G401 (cell line): ENCODE results near the gene SLC36A4. TPM values are rescaled to one million over a fixed set of nuclear protein-coding genes. Genes with fewer than 3 reads are reported as not detected.
"Not testable (repeated sequence)": the region's sequence is repeated elsewhere in the genome, so short reads cannot be mapped to it uniquely, and the experiment has no call there.

Experiments used
- DNase-seq: peaks from one replicate; pipeline ENCODE4 v3.0.0-alpha.2; 2015; ENCODE audit warnings: low spot score
- in situ Hi-C: cut with HindIII; loops from 2 replicates; pipeline ENCODE4 v1.10.0; 2016; ENCODE audit warnings: low sequenced_read_pairs, mixed read lengths
- total RNA-seq: library from RNA; depleted of rRNA; stranded (reverse); fragments of >200 nt; shearing (Covaris generic); gene quantifications from 2 replicates; pipeline ENCODE4 v1.2.3, GENCODE V29; 2014; rRNA removed

SLC36A4 gene
- 9.5 and 16.0 TPM in 2 replicates for total RNA-seq

GRCh38 chr11:93197380-93198214 lies at the start of gene SLC36A4:
TSS of gene SLC36A4 (minus strand) at chr11:93197991. CDS start at chr11:93197832, 159 bp downstream.
- DNase-seq: peak; percentile 92
- in situ Hi-C loops: no loop called here

GRCh38 chr11:93246790-93247189 lies 49.0 kb upstream of the SLC36A4 start:
- DNase-seq, in situ Hi-C loops: not testable (repeated sequence)

GRCh38 chr11:93244018-93244417 lies 46.2 kb upstream of the SLC36A4 start:
- in situ Hi-C loops: no loop called here
- DNase-seq: no peak

- in situ Hi-C loops: no loop called here
- DNase-seq: no peak
These were observed 42.2 kb upstream of the SLC36A4 start for GRCh38 chr11:93239966-93240365.

GRCh38 chr11:93238956-93239355 lies 41.2 kb upstream of the SLC36A4 start:
- in situ Hi-C loops: no loop called here
- DNase-seq: no peak

GRCh38 chr11:93236741-93237675 lies 39.2 kb upstream of the SLC36A4 start:
- in situ Hi-C loops: no loop called here

GRCh38 chr11:93234602-93235207 lies 36.9 kb upstream of the SLC36A4 start:
- in situ Hi-C loops: no loop called here

More at GRCh38 chr11:93236741-93237675, 39.2 kb upstream of the SLC36A4 start:
- DNase-seq: peak; percentile 24

GRCh38 chr11:93229876-93230275 lies 32.1 kb upstream of the SLC36A4 start:
- in situ Hi-C loops: no loop called here
- DNase-seq: no peak

More at GRCh38 chr11:93234602-93235207, 36.9 kb upstream of the SLC36A4 start:
- DNase-seq: peak; percentile 84

- DNase-seq: peak; percentile 59
- in situ Hi-C loops: no loop called here
These were observed 27.9 kb upstream of the SLC36A4 start for GRCh38 chr11:93225662-93226061.

GRCh38 chr11:93221539-93221938 lies 23.7 kb upstream of the SLC36A4 start:
- in situ Hi-C loops: no loop called here
- DNase-seq: no peak

GRCh38 chr11:93220078-93220477 lies 22.3 kb upstream of the SLC36A4 start:
- no peak for DNase-seq
- in situ Hi-C loops: no loop called here

- in situ Hi-C loops: no loop called here
- DNase-seq: no peak
These were observed 21.6 kb upstream of the SLC36A4 start for GRCh38 chr11:93219440-93219839.

GRCh38 chr11:93216511-93217101 lies 18.8 kb upstream of the SLC36A4 start:
- DNase-seq: no peak
- in situ Hi-C loops: no loop called here

- in situ Hi-C loops: no loop called here
- no peak for DNase-seq
These were observed 15.8 kb upstream of the SLC36A4 start for GRCh38 chr11:93213622-93214021.

- no peak for DNase-seq
- in situ Hi-C loops: no loop called here
These were observed 14.3 kb upstream of the SLC36A4 start for GRCh38 chr11:93212094-93212493.

GRCh38 chr11:93209466-93209865 lies 11.7 kb upstream of the SLC36A4 start:
- in situ Hi-C loops: no loop called here
- no peak for DNase-seq

GRCh38 chr11:93208663-93209270 lies 11.0 kb upstream of the SLC36A4 start:
- in situ Hi-C loops: no loop called here
- DNase-seq: no peak

- in situ Hi-C loops: no loop called here
- no peak for DNase-seq
These were observed 1.8 kb upstream of the SLC36A4 start for GRCh38 chr11:93199616-93200015.
